SK-N-SH treated with all-trans-retinoic acid at 6 μM for 48 hours (cell line): Measurements from ENCODE around the gene RGMA.

Experiments used
- ARNTL ChIP-seq: fragments of 450-650 bp; formaldehyde crosslinking; IDR thresholded peaks from 2 replicates; pipeline ENCODE4 v1.5.0; 2020; ENCODE audit warnings: low read depth, mild to moderate bottlenecking, moderate library complexity, borderline replicate concordance
- CREB5 ChIP-seq: fragments of 250-450 bp; sonication (Bioruptor Pico); IDR thresholded peaks from 2 replicates; pipeline ENCODE4 v1.5.1; 2020; ENCODE audit warnings: low read depth, mild to moderate bottlenecking, moderate library complexity
- ESRRG ChIP-seq: fragments of 250-450 bp; sonication (Bioruptor Pico); IDR thresholded peaks from 2 replicates; pipeline ENCODE4 v1.6.1; 2021; ENCODE audit warnings: mild to moderate bottlenecking
- GLIS3 ChIP-seq: fragments of 250-450 bp; sonication (Bioruptor Pico); IDR thresholded peaks from 2 replicates; pipeline ENCODE4 v1.5.0; 2020; ENCODE audit warnings: mild to moderate bottlenecking, moderate library complexity
- ISL1 ChIP-seq: fragments of 250-450 bp; sonication (Bioruptor Pico); IDR thresholded peaks from 2 replicates; pipeline ENCODE4 v2.1.2; 2022; ENCODE audit warnings: mild to moderate bottlenecking, moderate library complexity
- OSR1 ChIP-seq: fragments of 250-450 bp; sonication (Bioruptor Pico); IDR thresholded peaks from 2 replicates; pipeline ENCODE4 v1.8.0; 2022; ENCODE audit warnings: moderate library complexity, mild to moderate bottlenecking, inconsistent platforms
- PPARA ChIP-seq: fragments of 250-450 bp; sonication (Bioruptor Pico); IDR thresholded peaks from 2 replicates; pipeline ENCODE4 v1.5.0; 2020; ENCODE audit warnings: mild to moderate bottlenecking, borderline replicate concordance
- RARB ChIP-seq: fragments of 250-450 bp; sonication (Bioruptor Pico); IDR thresholded peaks from 2 replicates; pipeline ENCODE4 v1.8.0; 2021; ENCODE audit warnings: mild to moderate bottlenecking, moderate library complexity
- TOX ChIP-seq: fragments of 250-450 bp; sonication (Bioruptor Pico); IDR thresholded peaks from 2 replicates; pipeline ENCODE4 v1.8.0; 2021; ENCODE audit warnings: mild to moderate bottlenecking, moderate library complexity, borderline replicate concordance
- ZFP3 ChIP-seq: fragments of 250-450 bp; sonication (Bioruptor Pico); IDR thresholded peaks from 2 replicates; pipeline ENCODE4 v1.5.0; 2020; ENCODE audit warnings: mild to moderate bottlenecking, moderate library complexity
- ZNF565 ChIP-seq: fragments of 450-650 bp; formaldehyde crosslinking; conservative IDR thresholded peaks from 2 replicates; pipeline ENCODE4 v1.5.0; 2020; ENCODE audit warnings: low read depth, mild to moderate bottlenecking, moderate library complexity
- ZNF70 ChIP-seq: fragments of 450-650 bp; formaldehyde crosslinking; IDR thresholded peaks from 2 replicates; pipeline ENCODE4 v1.5.0; 2020; ENCODE audit warnings: mild to moderate bottlenecking, moderate library complexity

- TF ChIP-seq CREB5 (CRISPR knock-in tag) (no peak), ISL1 (CRISPR knock-in tag) (no peak), OSR1 (no peak), ZFP3 (no peak), ZNF70 (no peak), ARNTL (no peak), ESRRG (no peak), TOX (CRISPR knock-in tag) (no peak), ZNF565 (CRISPR knock-in tag) (no peak), RARB (no peak), GLIS3 (CRISPR knock-in tag) (no peak), PPARA (CRISPR knock-in tag) (no peak)
Measured at GRCh38 chr15:93049233-93049632, 39.8 kb downstream of the RGMA start.
